GM03348 (cell line): ENCODE results near the gene GPT2.

Source experiments
- DNase-seq: peaks from one replicate; pipeline ENCODE4 v3.0.0; 2012; ENCODE audit warnings: low spot score

GPT2 gene

GRCh38 chr16:46883690-46884512 lies at the start of gene GPT2:
Gene GPT2 (plus strand): TSS chr16:46884362. CDS start chr16:46884716, 354 bp downstream.
- peak; percentile 97 for DNase-seq

- no peak for DNase-seq
Measured at GRCh38 chr16:46836534-46837530, 47.3 kb upstream of the GPT2 start.

- no peak for DNase-seq
Measured at GRCh38 chr16:46839986-46840443, 44.1 kb upstream of the GPT2 start.

- DNase-seq: no peak
Measured at GRCh38 chr16:46842192-46842895, 41.8 kb upstream of the GPT2 start.

GRCh38 chr16:46843898-46844642 lies 40.1 kb upstream of the GPT2 start:
- DNase-seq: no peak

GRCh38 chr16:46844771-46845170 lies 39.4 kb upstream of the GPT2 start:
- DNase-seq: no peak

GRCh38 chr16:46845952-46846351 lies 38.2 kb upstream of the GPT2 start:
- no peak for DNase-seq

GRCh38 chr16:46848768-46849764 lies 35.1 kb upstream of the GPT2 start:
- DNase-seq: no peak

- no peak for DNase-seq
Measured at GRCh38 chr16:46850619-46851555, 33.3 kb upstream of the GPT2 start.

GRCh38 chr16:46852130-46852529 lies 32.0 kb upstream of the GPT2 start:
- no peak for DNase-seq

GRCh38 chr16:46853713-46854443 lies 30.3 kb upstream of the GPT2 start:
- DNase-seq: peak; percentile 87

GRCh38 chr16:46854846-46855245 lies 29.3 kb upstream of the GPT2 start:
- DNase-seq: no peak

GRCh38 chr16:46855389-46855788 lies 28.8 kb upstream of the GPT2 start:
- DNase-seq: no peak

- peak; percentile 72 for DNase-seq
Measured at GRCh38 chr16:46857368-46857945, 26.7 kb upstream of the GPT2 start.

- DNase-seq: no peak
Measured at GRCh38 chr16:46858151-46858550, 26.0 kb upstream of the GPT2 start.

- DNase-seq: peak; percentile 87
Measured at GRCh38 chr16:46859719-46860152, 24.4 kb upstream of the GPT2 start.

- no peak for DNase-seq
Measured at GRCh38 chr16:46862555-46863447, 21.4 kb upstream of the GPT2 start.
